Panc1 (cell line): ENCODE results near the gene SAP30BP. TPM values are rescaled to one million over a fixed set of nuclear protein-coding genes. Genes with fewer than 3 reads are reported as not detected.
A peak's percentile ranks its signal among the peaks of the same experiment; 100 is the strongest.

Source experiments
- ATAC-seq: fragments of 200-7000 bp; cut with Tn5 transposase; 2 replicates; pipeline ENCODE4 v1.9.1; 2020; ENCODE audit warnings: mild to moderate bottlenecking, moderate library complexity
- BruUV-seq: library from RNA; stranded (reverse); fragments of 400-500 nt; replicated peaks from 2 replicates; lab custom pipeline; 2021; lab: Mats Ljungman, UMichigan
- CTCF ChIA-PET: fragments of 300-600 bp; sonication (Branson Sonifier 250); formaldehyde crosslinking; loops from one replicate; lab custom pipeline; 2022; ENCODE audit warnings: antibody characterized with exemption; lab: Charles Lee
- POLR2A ChIA-PET: fragments of 300-600 bp; sonication (Branson Sonifier 250); formaldehyde crosslinking; loops from one replicate; lab custom pipeline; 2022; ENCODE audit warnings: antibody characterized with exemption; lab: Charles Lee
- DNase-seq: peaks from one replicate; pipeline ENCODE4 v3.0.0-alpha.2; 2010; ENCODE audit warnings: low read depth, low spot score
- H3K27ac ChIP-seq: 2 replicates; pipeline ENCODE4 v1.5.1; 2011; ENCODE audit warnings: mild to moderate bottlenecking, low read length, inconsistent platforms
- H3K27me3 ChIP-seq: fragments of 200-500 bp; sonication (Bioruptor generic); 2 replicates; pipeline ENCODE4 v1.6.0; 2014; ENCODE audit warnings: low read length, inconsistent platforms; ENCODE audit not compliant: control insufficient read depth, insufficient read depth
- H3K36me3 ChIP-seq: fragments of 200-500 bp; sonication (Bioruptor generic); 2 replicates; pipeline ENCODE4 v1.5.1; 2014; ENCODE audit warnings: inconsistent platforms, mild to moderate bottlenecking, low read length, moderate library complexity; ENCODE audit not compliant: control insufficient read depth, insufficient read depth
- H3K4me1 ChIP-seq: 2 replicates; pipeline ENCODE4 v1.5.1; 2011; ENCODE audit warnings: inconsistent platforms, mild to moderate bottlenecking, low read length, moderate library complexity; ENCODE audit not compliant: control insufficient read depth, insufficient read depth
- H3K4me3 ChIP-seq, 2 experiments: 2 replicates each; pipeline ENCODE4 v1.5.1; 2011 to 2012; ENCODE audit warnings: low read depth in 2 of 2, low read length in 2 of 2, mild to moderate bottlenecking in 2 of 2, inconsistent platforms in 1 of 2, moderate library complexity in 1 of 2
- H3K9me3 ChIP-seq: fragments of 200-500 bp; sonication (Bioruptor generic); 2 replicates; pipeline ENCODE4 v1.5.1; 2014; ENCODE audit warnings: low read depth, mild to moderate bottlenecking, inconsistent platforms, low read length, moderate library complexity; ENCODE audit not compliant: control insufficient read depth, insufficient read depth
- POLR2AphosphoS5 ChIP-seq: IDR thresholded peaks from 2 replicates; pipeline ENCODE4 v1.6.1; 2012; ENCODE audit warnings: mild to moderate bottlenecking, low read depth, low read length, moderate library complexity
- SIN3A ChIP-seq: IDR thresholded peaks from 2 replicates; pipeline ENCODE4 v1.6.1; 2012; ENCODE audit warnings: low read depth, mild to moderate bottlenecking, low read length, moderate library complexity, borderline replicate concordance; ENCODE audit not compliant: insufficient read depth
- TCF7L2 ChIP-seq: IDR thresholded peaks from 2 replicates; pipeline ENCODE4 v1.6.1; 2011; ENCODE audit warnings: mild to moderate bottlenecking, low read depth, low read length, inconsistent platforms
- in situ Hi-C: cut with HindIII; loops from 2 replicates; pipeline ENCODE4 v1.10.0; 2016; ENCODE audit warnings: low sequenced_read_pairs, low pct_unique_long_range_greater_than_20kb
- intact Hi-C: fragments of 100-400 bp; cut with micrococcal nuclease; formaldehyde crosslinking; loops from one replicate; pipeline ENCODE4 v1.10.0; 2022; ENCODE audit not compliant: unreplicated experiment
- total RNA-seq: library from RNA; stranded (reverse); gene quantifications from one replicate; pipeline ENCODE4 v1.2.1, GENCODE V29; 2021; ENCODE audit not compliant: unreplicated experiment
- TF ChIP-seq, protein P1 (sequence below), 2 experiments: IDR thresholded peaks; 2 replicates each; pipeline ENCODE4 v1.6.1; 2011 to 2012; ENCODE audit warnings: low read depth in 2 of 2, control low read depth in 1 of 2, low read length in 1 of 2, mild to moderate bottlenecking in 1 of 2, moderate library complexity in 1 of 2; ENCODE audit not compliant: insufficient read depth in 1 of 2
- TF ChIP-seq, protein P2 (sequence below): fragments of 450-650 bp; IDR thresholded peaks from 2 replicates; pipeline ENCODE4 v1.5.1; 2017; ENCODE audit warnings: mild to moderate bottlenecking

SAP30BP gene
- total RNA-seq, 1 experiment from 2014 or later = 138 TPM

DNA sequence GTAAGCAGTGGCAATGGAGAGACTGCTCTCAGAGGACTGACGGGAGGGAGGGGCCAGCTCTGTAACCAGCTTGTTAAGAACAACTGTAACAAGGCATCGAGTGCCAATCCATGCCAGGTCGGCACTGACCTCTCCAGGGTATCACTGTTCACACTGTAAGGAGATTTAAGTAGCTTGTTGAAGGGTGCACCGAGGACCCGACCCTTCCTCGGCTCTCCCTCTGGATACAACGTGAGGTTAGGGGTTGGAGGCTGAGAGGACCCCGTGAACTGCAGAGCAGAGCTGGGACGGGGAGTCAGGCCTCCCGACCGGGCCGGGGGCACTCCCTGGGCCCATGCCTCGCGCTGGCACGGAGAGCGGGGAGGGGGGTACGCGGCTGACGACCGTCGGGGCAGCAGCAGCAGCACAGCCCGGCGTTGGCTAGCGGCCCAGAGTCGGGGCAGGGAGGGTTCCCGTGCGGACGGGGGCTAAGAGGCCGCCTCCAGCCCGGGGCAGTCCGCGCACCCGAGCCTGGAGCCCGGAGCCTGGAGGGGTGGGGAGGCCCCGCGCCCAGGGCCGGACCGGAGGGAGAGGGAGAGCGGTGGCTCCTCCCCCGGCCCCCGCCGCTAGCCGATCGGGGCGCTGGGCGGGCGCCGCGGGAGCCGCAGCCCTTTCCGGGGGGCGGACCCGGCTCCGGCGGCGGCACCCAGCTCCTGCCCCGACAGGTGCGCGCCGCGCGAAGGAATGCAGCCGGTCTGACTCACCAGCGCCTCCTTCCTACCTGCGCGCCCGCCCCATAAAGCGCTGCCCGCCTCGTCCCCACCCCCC, 53.7 kb downstream of the SAP30BP start, which contains the start of gene ITGB4:
TSS of gene ITGB4 (plus strand) at position 804 of the 807 bp plus-strand sequence. CDS start 3,245 bp downstream, outside the sequence.
- TF ChIP-seq SIN3A (peak; percentile 54; the same call in 1 of the 2 replicates), TCF7L2 (no peak), POLR2AphosphoS5 (no peak)
- TF ChIP-seq, protein P1, sequence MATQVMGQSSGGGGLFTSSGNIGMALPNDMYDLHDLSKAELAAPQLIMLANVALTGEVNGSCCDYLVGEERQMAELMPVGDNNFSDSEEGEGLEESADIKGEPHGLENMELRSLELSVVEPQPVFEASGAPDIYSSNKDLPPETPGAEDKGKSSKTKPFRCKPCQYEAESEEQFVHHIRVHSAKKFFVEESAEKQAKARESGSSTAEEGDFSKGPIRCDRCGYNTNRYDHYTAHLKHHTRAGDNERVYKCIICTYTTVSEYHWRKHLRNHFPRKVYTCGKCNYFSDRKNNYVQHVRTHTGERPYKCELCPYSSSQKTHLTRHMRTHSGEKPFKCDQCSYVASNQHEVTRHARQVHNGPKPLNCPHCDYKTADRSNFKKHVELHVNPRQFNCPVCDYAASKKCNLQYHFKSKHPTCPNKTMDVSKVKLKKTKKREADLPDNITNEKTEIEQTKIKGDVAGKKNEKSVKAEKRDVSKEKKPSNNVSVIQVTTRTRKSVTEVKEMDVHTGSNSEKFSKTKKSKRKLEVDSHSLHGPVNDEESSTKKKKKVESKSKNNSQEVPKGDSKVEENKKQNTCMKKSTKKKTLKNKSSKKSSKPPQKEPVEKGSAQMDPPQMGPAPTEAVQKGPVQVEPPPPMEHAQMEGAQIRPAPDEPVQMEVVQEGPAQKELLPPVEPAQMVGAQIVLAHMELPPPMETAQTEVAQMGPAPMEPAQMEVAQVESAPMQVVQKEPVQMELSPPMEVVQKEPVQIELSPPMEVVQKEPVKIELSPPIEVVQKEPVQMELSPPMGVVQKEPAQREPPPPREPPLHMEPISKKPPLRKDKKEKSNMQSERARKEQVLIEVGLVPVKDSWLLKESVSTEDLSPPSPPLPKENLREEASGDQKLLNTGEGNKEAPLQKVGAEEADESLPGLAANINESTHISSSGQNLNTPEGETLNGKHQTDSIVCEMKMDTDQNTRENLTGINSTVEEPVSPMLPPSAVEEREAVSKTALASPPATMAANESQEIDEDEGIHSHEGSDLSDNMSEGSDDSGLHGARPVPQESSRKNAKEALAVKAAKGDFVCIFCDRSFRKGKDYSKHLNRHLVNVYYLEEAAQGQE (IDR thresholded peaks at IDR 0.05; ENCODE audit: insufficient read depth in 1 of 2, low read depth in 2 of 2, low read length in 1 of 2) = no peak
- TF ChIP-seq, protein P2, sequence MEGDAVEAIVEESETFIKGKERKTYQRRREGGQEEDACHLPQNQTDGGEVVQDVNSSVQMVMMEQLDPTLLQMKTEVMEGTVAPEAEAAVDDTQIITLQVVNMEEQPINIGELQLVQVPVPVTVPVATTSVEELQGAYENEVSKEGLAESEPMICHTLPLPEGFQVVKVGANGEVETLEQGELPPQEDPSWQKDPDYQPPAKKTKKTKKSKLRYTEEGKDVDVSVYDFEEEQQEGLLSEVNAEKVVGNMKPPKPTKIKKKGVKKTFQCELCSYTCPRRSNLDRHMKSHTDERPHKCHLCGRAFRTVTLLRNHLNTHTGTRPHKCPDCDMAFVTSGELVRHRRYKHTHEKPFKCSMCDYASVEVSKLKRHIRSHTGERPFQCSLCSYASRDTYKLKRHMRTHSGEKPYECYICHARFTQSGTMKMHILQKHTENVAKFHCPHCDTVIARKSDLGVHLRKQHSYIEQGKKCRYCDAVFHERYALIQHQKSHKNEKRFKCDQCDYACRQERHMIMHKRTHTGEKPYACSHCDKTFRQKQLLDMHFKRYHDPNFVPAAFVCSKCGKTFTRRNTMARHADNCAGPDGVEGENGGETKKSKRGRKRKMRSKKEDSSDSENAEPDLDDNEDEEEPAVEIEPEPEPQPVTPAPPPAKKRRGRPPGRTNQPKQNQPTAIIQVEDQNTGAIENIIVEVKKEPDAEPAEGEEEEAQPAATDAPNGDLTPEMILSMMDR = no peak
- in situ Hi-C loops (no loop called here), intact Hi-C loops (no loop called here)
- H3K9me3 ChIP-seq = no peaks in the 10 kb centered on the region
- POLR2A ChIA-PET = interaction anchor here (0.6 kb wide), 2 partner anchors 22 to 48 kb away, joined by 4 to 9 read pairs; no protein-coding TSS in a partner anchor
- ATAC-seq = peak; percentile 76
- H3K4me3 ChIP-seq = peak within 1 kb of the TSS; percentile 48 to 67
- H3K27me3 ChIP-seq = 0 out of 2 replicates have a peak, but pooled peaks cover 2% of the 10 kb centered on the region
- H3K27ac ChIP-seq = peak within 1 kb of the TSS; percentile 76
- H3K36me3 ChIP-seq = peaks cover 2% of the 10 kb centered on the region; the same call in 1 of the 2 replicates
- no peak for DNase-seq
- no TSS peak for BruUV-seq
- CTCF ChIA-PET = interaction anchor here (0.9 to 2.3 kb wide), 3 partner anchors 14 to 88 kb away, joined by 4 to 7 read pairs (median 5); partner anchors contain the start of gene SMIM5
- peaks cover 27% of the 10 kb centered on the region for H3K4me1 ChIP-seq

DNA sequence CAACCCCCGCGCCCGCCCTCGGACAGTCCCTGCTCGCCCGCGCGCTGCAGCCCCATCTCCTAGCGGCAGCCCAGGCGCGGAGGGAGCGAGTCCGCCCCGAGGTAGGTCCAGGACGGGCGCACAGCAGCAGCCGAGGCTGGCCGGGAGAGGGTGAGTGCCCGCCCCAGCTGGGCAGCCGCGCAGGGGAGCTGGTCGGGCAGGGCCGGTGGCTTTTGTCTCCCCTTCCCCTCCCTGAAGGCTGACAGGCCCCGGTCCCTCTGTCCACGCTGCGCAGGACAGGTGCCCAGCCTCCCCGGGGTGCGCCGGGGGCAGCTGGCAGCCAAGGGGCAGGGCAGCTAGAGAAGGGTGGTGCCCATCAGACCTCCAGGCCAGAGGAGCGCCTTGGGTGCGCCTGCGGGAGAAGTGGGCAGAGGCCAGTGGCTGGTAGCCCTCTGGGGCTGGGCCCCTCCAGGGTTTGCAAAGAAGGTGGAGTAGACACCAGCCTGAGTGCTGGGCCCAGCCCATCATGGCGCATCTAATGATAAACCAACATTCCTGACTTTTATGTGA, 54.4 kb downstream of the SAP30BP start:
- H3K4me3 ChIP-seq = peak overlapping the region; percentile 48 to 67
- no TSS peak for BruUV-seq
- peak overlapping the region; percentile 58 for H3K27ac ChIP-seq
- H3K9me3 ChIP-seq = no peaks in the 10 kb centered on the region
- H3K4me1 ChIP-seq = peaks cover 27% of the 10 kb centered on the region
- POLR2A ChIA-PET = interaction anchor here (0.6 kb wide), 2 partner anchors 23 to 47 kb away, joined by 4 to 9 read pairs; no protein-coding TSS in a partner anchor
- H3K27me3 ChIP-seq = 0 out of 2 replicates have a peak, but pooled peaks cover 2% of the 10 kb centered on the region
- TF ChIP-seq TCF7L2 (no peak), POLR2AphosphoS5 (no peak), SIN3A (no peak)
- TF ChIP-seq, protein P1 (IDR thresholded peaks at IDR 0.05; ENCODE audit: insufficient read depth in 1 of 2, low read depth in 2 of 2, low read length in 1 of 2) = no peak
- TF ChIP-seq, protein P2 = no peak
- intact Hi-C loops = no loop called here
- in situ Hi-C loops = no loop called here
- DNase-seq (no peak), ATAC-seq (peak; percentile 75)
- CTCF ChIA-PET = interaction anchor here (0.5 to 2.3 kb wide), 5 partner anchors 15 to 89 kb away, joined by 3 to 7 read pairs (median 4); partner anchors contain the start of gene SMIM5
- H3K36me3 ChIP-seq = peaks cover 2% of the 10 kb centered on the region; the same call in 1 of the 2 replicates
